Hindlimb muscle (tissue), 1 donor: Measurements from ENCODE around the gene INTS12. TPM values are rescaled to one million over a fixed set of nuclear protein-coding genes. Genes with fewer than 3 reads are reported as not detected.

Source experiments
- polyA plus RNA-seq: library from polyadenylated mRNA; unstranded; fragments of 120-200 nt; gene quantifications from one replicate; pipeline ENCODE4 v1.2.1, GENCODE V29; 2013; ENCODE audit not compliant: insufficient read length

Gene INTS12
- polyA plus RNA-seq, 1 donor: 28.3 TPM

Other genes with a start within 250 kb of the INTS12 start
- 38.4 TPM for gene PPA2, start 234.6 kb downstream of the INTS12 start, polyA plus RNA-seq
- not detected for gene ARHGEF38, start 156.1 kb downstream of the INTS12 start, polyA plus RNA-seq
- 7.5 TPM for gene GSTCD, start 95 bp upstream of the INTS12 start, polyA plus RNA-seq
- 143 TPM for gene NPNT, start 186.8 kb upstream of the INTS12 start, polyA plus RNA-seq